ENCODE measurements around the gene NCK2.

NCK2 gene

DNA sequence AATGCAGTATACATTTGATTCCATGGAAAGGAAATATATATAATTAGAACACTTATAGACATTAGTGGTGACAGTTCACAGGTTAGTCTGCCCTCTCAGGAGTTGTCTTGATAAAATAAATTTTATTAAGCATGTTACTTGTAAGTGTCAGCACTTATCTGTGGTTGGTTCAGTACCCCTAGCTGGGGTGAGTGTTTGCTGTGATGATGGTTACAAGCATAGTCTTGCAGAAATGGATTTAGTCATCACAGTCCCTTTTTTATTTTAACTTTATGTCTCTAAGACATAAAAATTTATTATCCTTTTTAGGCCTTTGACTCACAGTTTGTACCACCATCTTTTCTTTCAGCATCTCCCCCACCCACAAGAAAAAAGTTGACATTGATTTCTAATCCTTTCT is 52.1 kb downstream of the NCK2 start:
- CTCF ChIA-PET, result no interaction called here
- TF ChIP-seq, protein P1, sequence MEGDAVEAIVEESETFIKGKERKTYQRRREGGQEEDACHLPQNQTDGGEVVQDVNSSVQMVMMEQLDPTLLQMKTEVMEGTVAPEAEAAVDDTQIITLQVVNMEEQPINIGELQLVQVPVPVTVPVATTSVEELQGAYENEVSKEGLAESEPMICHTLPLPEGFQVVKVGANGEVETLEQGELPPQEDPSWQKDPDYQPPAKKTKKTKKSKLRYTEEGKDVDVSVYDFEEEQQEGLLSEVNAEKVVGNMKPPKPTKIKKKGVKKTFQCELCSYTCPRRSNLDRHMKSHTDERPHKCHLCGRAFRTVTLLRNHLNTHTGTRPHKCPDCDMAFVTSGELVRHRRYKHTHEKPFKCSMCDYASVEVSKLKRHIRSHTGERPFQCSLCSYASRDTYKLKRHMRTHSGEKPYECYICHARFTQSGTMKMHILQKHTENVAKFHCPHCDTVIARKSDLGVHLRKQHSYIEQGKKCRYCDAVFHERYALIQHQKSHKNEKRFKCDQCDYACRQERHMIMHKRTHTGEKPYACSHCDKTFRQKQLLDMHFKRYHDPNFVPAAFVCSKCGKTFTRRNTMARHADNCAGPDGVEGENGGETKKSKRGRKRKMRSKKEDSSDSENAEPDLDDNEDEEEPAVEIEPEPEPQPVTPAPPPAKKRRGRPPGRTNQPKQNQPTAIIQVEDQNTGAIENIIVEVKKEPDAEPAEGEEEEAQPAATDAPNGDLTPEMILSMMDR (IDR thresholded peaks at IDR 0.05; ENCODE audit: insufficient read depth, low read length, missing control alignments), result no peak
- POLR2A ChIA-PET, result no interaction called here
- no peak for DNase-seq (ENCODE audit: low read depth, low spot score)
- no peak overlapping the region for H3K4me3 ChIP-seq (ENCODE audit: low read depth, low read length)

DNA sequence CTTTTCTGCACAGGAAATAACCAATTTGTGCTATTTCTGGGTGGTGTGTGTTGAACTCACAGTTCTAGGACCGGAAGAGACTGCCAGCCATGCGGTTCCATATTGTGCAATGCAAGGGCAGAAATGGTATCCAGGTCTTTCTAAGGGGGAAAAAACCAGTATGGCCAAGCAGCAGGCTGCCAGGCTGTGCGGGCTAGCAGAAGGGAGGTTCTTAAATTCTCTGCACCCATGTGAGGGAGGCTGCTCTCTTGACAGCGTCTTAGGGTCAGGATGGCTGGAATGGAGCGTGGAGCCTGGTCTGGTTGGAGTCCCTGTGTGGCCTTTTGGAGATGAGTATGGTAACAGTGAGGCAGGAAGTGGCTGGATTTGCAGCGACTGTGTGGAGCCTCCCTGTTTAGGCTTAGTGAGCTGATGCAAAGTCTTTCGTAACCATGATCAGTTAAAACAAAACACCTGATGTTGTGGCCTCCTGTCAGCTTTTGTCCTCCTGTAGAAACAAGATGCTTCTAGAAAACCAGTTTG is 52.6 kb downstream of the NCK2 start:
- no peak overlapping the region for H3K4me3 ChIP-seq (ENCODE audit: low read depth, low read length)
- ChIA-PET POLR2A (no interaction called here), CTCF (no interaction called here)
- TF ChIP-seq, protein P1 (IDR thresholded peaks at IDR 0.05; ENCODE audit: insufficient read depth, low read length, missing control alignments), result no peak
- DNase-seq (ENCODE audit: low read depth, low spot score), result no peak

DNA sequence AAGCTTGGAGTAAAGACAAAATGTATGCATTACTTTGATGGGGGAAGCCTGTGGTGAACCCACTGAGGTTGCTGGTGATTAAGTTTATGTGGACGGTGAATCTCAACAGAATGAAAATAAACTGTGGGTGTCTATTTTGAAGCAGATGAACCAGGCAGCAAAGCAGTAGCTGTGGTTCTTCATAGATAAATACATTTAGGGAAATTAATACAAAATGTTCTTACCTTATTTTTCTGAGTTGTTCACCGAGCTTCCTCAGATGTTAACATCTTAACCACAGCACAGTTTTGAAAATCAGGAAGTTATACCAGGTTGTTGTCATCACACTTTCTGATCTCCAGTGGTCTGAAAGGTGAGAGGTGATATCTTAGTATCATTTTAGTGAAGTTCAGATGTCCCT is 53.9 kb downstream of the NCK2 start:
- DNase-seq (ENCODE audit: low read depth, low spot score), result no peak
- H3K4me3 ChIP-seq (ENCODE audit: low read depth, low read length), result no peak overlapping the region
- CTCF ChIA-PET, result interaction anchor here (1.8 kb wide), 1 partner anchor 9 kb away, joined by 7 read pairs; no protein-coding TSS in a partner anchor
- TF ChIP-seq, protein P1 (IDR thresholded peaks at IDR 0.05; ENCODE audit: insufficient read depth, low read length, missing control alignments), result no peak
- POLR2A ChIA-PET, result no interaction called here

- POLR2A ChIA-PET, result no interaction called here
- CTCF ChIA-PET, result interaction anchor here (0.8 to 1.5 kb wide), 2 partner anchors 11 to 17 kb away, joined by 3 read pairs; no protein-coding TSS in a partner anchor
- TF ChIP-seq, protein P1 (IDR thresholded peaks at IDR 0.05; ENCODE audit: insufficient read depth, low read length, missing control alignments), result no peak
- no peak for DNase-seq (ENCODE audit: low read depth, low spot score)
- H3K4me3 ChIP-seq (ENCODE audit: low read depth, low read length), result no peak overlapping the region
Observed at GRCh38 chr2:105800036-105800713, 55.5 kb downstream of the NCK2 start.

DNA sequence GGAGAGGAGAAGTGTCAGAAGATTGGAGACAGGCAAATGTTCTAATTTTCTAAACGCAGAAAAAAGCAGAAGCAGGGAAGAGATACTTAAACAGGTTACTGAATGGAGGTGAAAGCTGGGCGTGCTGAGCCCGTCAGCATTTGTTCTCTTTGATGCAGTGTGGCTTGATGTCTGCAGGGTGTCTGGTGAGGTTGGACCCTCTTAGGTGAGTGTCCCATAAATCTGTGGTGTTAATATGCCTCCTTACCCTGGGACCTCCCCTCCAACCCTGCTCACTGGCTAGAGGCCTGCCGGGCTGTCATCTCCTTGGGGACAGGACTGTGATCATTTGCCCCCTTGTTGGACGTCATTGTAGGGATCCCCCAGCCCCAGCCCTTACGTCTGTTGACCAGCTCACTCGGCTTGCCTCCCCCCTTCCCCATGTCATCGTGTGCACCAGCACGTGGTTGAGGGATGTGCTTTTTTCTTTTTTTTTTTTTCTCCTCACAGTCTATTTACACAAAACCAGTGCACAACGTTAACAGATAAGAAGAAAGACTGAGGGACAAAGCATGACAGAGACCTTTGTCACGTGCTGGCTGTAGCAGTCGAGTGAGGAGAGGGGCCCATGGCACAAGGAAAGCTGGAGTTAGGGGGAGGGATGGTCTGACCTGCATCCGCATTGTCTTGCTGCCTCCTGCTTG is 56.4 kb downstream of the NCK2 start:
- no peak overlapping the region for H3K4me3 ChIP-seq (ENCODE audit: low read depth, low read length)
- CTCF ChIA-PET, result interaction anchor here (0.8 to 1.5 kb wide), 3 partner anchors 12 to 18 kb away, joined by 3 read pairs; no protein-coding TSS in a partner anchor
- POLR2A ChIA-PET, result no interaction called here
- DNase-seq (ENCODE audit: low read depth, low spot score), result no peak
- TF ChIP-seq, protein P1 (IDR thresholded peaks at IDR 0.05; ENCODE audit: insufficient read depth, low read length, missing control alignments), result no peak

DNA sequence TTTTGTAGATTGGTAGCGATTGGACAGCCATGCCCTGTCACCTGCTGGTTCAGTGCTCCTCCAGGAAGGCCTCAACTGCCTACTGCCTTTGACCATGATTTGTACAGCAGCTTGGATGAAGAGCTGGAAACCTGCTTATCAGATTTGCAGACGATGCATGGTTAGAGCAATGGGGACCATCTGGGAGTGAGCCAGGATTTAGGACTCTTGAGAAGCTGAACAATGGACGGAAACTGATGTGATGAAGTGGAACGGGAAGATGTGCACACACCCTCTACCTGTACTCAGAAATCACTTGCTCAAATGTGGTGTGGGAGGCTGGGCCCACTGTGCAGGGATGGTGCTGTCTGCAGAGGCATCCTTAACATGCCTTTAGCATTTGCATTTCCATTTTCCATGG is 57.2 kb downstream of the NCK2 start:
- no peak for DNase-seq (ENCODE audit: low read depth, low spot score)
- TF ChIP-seq, protein P1 (IDR thresholded peaks at IDR 0.05; ENCODE audit: insufficient read depth, low read length, missing control alignments), result no peak
- no peak overlapping the region for H3K4me3 ChIP-seq (ENCODE audit: low read depth, low read length)
- ChIA-PET CTCF (interaction anchor here (0.9 kb wide), 1 partner anchor 15 kb away, joined by 3 read pairs; no protein-coding TSS in a partner anchor), POLR2A (no interaction called here)

Measured in AG04449 (cell line).